NCI-H1092 (cell line): ENCODE results near the gene BAK1.
"Not testable (repeated sequence)": the region's sequence is repeated elsewhere in the genome, so short reads cannot be mapped to it uniquely, and the experiment has no call there.

Experiments
- DNase-seq: peaks from one replicate; lab custom pipeline; 2025; lab: John Stamatoyannopoulos, UW

Gene BAK1

DNA sequence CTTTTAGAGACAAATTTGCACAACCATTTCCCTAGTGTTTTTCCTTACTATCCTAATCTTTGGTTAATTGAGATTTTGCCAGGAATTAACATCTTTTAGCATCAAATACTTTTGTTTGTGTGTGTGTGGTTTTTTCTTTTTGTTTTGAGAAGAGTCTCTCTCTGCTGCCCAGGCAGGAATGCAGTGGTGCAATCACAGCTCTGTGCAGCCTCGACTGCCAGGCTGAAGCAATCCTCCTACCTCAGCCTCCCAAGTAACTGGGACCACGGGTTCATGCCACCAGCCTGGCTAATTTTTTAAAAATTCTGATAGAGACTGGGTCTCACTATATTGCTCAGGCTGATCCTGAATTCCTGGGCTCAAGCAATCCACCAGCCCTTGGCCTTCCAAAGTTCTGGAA, 28.5 kb downstream of the BAK1 start:
- no peak for DNase-seq

DNA sequence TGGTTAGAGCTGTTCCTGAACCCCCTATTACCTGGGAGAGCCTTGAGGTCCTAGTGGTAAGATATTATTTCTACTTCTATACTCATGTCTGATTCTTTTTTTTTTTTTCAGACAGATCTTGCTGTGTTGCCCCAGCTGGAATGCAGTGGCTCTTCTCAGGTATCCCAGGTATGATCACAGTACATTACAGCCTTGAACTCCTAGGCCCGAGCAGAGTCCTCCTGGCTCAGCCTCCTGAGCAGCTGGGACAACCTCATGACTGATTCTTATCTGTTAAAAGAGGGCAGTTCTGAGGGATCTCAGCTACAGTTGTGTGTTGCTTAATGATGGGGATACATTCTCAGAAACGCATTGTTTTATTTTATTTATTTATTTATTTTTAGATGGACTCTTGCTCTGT, 30.2 kb downstream of the BAK1 start:
- no peak for DNase-seq

DNA sequence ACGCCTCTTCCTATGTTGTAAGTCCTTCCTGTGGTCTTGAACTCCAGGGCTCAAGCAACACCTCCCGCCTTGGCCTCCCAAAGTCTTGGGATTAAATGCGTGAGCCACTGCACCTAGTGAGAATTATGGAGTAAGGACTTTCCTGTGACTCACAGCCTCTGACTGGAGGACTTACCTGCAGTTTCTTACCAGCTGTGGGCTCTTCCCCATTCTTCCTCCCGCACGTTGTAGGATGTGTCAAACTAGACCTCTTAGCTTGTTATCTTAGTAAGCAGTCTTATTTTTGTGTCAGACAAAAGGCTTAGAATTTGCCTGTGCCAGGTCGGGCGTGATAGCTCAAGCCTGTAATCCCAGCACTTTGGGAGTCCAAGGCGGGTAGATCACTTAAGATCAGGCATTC, 30.9 kb downstream of the BAK1 start:
- no peak for DNase-seq

DNA sequence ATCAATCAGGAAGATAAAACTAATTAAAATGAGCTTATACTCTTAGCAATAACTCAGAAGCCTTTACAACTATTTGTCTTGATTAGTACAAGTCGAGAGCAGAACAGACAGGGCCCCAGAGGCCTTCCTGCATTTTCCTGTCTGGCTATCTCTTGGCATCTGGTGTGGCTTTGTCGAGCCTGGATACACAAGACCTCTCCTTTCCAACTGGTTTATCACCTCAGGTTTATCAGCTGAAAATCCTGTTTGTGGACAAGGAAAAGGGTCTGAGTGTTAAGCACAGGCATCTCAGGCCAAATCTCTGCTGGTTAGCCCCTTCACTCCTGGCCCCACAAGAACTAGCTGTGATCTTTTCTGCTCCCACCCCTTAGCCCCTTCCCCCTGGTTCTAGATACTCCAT, 32.6 kb downstream of the BAK1 start:
- DNase-seq, result no peak

DNA sequence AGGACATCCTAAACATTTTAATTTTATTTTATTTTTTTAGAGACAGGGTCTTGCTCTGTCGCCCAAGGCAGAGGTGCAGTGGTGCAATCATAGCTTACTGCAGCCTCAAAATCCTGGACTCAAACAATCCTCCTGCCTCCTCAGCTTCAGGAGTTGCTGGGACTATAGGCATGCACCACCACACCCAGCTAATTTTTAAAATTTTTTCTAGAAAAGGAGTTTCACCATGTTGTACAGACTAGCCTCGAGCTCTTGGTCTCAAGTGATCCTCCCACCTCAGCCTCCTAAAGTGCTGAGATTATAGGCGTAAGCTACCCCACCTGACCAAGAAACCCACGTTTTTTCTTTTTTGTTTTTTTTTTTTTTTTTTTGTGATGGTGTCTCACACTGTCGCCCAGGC, 33.3 kb downstream of the BAK1 start:
- no peak for DNase-seq

DNA sequence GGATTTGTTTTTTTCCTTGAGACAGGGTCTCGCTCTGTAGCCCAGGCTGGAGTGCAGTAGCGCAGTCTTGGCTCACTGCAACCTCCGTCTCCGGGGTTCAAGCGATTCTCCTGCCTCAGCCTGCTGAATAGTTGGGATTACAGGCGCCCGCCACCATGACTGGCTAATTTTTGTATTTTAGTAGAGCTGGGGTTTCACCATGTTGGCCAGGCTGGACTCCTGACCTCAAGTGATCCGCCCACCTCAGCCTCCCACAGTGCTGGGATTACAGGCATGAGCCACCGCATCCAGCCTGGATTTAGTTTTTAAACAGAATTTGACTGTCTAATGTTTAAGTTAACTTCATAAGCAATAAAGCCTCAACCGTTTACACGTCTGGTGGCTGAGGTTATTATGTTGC, 34.8 kb downstream of the BAK1 start:
- DNase-seq, result not testable (repeated sequence)

DNA sequence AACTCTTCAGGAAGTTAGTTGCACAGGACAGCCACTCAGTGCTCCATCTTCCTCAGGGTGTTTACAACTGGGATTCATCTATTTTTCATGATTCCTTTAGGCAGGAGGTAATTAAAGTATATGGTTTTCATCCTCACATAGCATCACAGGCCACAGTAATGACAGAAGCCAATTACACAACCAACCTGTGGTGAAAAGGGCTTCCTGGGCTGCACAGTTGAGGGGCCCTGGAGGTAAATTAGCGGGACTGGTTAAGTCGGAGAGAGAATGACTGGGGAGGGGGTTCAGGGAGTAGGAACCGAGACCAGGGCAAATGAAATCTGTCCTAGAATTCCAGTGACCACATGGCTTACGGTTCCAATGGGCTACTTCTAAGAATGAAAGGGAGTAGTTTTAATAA, 37.0 kb downstream of the BAK1 start:
- DNase-seq, result no peak

DNA sequence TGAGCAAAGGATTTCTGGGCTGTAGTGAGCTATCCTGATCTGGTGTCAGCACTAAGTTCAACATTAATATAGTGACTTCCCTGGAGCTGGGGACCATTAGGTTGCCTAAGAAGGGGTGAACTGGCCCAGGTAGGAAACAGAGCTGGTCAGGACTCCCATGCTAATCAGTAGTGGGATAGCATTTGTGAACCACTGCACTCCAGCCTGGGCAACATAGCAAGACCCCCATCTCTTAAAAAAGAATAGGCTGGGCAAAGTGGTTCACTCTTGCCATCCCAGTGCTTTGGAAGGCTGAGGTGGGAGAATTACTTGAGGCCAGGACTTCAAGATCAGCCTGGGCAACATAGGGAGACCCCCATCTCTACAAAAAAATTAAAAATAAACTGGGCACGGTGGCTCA, 39.3 kb downstream of the BAK1 start:
- DNase-seq, result no peak

DNA sequence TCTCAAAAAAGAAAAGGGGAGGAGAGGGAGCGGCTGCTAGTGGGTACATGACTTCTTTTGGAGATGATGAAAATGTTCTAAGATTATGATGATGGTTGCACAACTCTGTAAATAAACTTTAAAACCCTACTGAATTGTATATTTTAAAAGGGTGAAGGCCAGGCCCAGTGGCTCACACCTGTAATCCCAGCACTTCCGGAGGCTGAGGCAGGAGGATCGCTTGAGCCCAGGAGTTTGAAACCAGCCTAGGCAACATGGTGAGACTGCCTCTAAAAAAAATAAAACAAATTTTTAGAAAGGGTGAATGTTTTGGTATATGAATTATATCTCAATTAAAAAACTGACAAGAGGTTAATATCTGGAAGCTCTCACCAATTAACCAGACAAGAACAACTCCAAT, 45.4 kb downstream of the BAK1 start:
- DNase-seq, result no peak

DNA sequence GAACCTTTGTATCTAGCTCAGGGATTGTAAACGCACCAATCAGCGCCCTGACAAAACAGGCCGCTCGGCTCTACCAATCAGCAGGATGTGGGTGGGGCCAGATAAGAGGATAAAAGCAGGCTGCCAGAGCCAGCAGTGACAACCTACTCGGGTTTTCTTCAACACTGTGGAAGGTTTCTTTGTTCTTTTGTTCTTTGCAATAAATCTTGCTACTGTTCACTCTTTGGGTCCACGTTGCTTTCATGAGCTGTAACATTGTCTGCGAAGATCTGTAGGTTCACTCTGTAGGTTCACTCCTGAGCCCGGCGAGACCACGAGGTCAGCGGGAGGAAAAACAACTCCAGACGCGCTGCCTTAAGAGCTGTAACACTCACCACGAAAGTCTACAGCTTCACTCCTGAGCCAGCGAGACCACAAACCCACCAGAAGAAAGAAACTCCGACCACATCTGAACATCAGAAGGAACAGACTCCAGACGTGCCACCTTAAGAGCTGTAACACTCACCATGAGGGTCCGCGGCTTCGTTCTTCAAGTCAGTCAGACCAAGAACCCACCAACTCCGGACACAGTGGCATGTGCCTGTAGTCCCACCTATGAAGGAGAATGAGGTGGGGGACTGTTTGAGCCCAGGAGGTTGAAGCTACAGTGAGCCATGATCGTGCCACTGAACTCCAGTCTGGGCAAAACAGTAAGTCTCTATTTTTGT, 46.8 kb downstream of the BAK1 start:
- not testable (repeated sequence) for DNase-seq

DNA sequence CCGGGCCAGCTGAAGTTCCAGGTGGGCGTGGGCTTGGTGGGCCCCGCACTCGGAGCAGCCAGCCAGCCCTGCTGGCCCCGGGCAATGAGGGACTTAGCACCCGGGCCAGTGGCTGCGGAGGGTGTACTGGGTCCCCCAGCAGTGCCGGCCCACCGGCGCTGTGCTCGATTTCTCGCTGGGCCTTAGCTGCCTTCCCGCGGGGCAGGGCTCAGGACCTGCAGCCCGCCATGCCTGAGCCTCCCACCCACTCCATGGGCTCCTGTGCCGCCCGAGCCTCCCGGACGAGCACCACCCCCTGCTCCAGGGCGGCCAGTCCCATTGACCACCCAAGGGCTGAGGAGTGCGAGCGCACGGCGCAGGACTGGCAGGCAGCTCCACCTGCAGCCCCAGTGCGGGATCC, 47.6 kb downstream of the BAK1 start:
- not testable (repeated sequence) for DNase-seq

DNA sequence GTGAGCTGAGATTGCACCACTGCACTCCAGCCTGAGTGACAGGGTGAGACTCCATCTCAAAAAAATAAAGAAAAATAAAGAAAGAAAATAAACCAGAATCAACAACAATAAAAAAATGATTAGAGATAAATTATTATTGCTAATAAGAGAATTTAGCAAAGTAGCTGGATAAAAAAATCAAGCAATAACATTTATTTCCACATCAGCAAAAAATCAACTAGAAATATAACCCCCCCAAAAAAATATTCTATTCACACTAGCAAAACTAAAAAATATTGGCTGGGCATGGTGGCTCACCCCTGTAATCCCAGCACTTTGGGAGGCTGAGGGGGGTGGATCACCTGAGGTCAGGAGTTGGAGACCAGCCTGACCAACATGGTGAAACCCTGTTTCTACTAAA, 49.5 kb downstream of the BAK1 start:
- DNase-seq, result not testable (repeated sequence)
